Measurements from ENCODE around the gene PRR22.
"Not testable (repeated sequence)": the region's sequence is repeated elsewhere in the genome, so short reads cannot be mapped to it uniquely, and the experiment has no call there.

Gene PRR22

GRCh38 chr19:5743630-5744029 lies 40.9 kb downstream of the PRR22 start:
- no peak for DNase-seq

GRCh38 chr19:5742051-5742450 lies 42.5 kb downstream of the PRR22 start:
- DNase-seq: no peak

GRCh38 chr19:5738423-5738822 lies 46.1 kb downstream of the PRR22 start:
- DNase-seq: no peak

DNA sequence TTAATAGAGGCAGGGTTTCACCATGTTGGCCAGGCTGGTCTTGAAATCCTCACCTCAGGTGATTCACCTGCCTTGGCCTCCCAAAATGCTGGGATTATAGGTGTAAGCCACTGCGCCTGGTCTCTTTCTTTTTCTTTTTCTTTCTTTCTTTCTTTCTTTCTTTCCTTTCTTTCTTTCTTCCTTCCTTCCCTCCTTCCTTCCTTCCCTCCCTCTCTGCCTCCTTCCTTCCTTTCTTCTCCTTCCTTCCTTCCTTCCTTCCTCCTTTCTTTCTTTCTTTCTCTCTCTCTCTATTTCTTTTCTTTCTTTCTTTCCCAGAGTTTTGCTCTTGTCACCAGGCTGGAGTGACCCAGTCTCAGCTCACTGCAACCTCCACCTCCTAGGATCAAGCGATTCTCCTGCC lies 51.4 kb downstream of the PRR22 start:
- not testable (repeated sequence) for DNase-seq

Measured in NCI-H82 (cell line).